OCI-LY7 (cell line): ENCODE data around the gene SCNN1B.

ENCODE experiments used
- CTCF ChIP-seq: fragments of 200-600 bp; sonication (generic); conservative IDR thresholded peaks from 2 replicates; pipeline ENCODE4 v1.5.1; 2014; ENCODE audit warnings: mild to moderate bottlenecking, antibody characterized with exemption, low read length, moderate library complexity, mixed read lengths
- EZH2phosphoT487 ChIP-seq: fragments of 200-600 bp; sonication (generic); IDR thresholded peaks from 2 replicates; pipeline ENCODE4 v1.6.1; 2018; ENCODE audit warnings: low read depth, borderline replicate concordance, mild to moderate bottlenecking, mixed run types, antibody characterized with exemption, low read length, moderate library complexity, mixed read lengths

DNA sequence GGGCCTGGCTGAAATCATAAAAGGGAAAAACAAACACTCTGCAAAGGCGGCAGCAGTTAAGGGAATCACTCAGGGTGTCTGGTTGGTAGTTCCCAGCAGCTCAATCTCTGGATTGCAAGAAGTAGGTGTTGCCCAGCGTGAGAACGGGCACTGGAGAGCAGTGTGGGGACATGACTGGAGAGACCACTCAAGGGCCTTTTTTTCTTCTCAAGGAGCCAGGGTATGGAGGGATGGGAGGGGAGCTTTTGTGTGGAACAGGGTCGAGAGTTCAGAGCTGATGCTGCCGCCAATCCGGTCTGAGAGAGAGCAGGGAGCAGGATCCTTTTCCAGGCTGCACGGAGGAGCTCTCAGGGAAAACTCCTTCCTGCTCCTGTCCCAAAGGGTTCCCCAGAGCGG lies 15.2 kb downstream of the SCNN1B start:
- TF ChIP-seq CTCF (no peak), EZH2phosphoT487 (no peak)
